ENCODE results near the gene MS4A15. TPM values are rescaled to one million over a fixed set of nuclear protein-coding genes. Genes with fewer than 3 reads are reported as not detected.
A peak's percentile ranks its signal among the peaks of the same experiment; 100 is the strongest.

The MS4A15 gene
- total and polyA plus RNA-seq, 10 of the 15 experiments (the other 5 are each of a cell fraction or from before 2014, with no cell fraction given): 0.05 to 0.84 (median 0.45) TPM

DNA sequence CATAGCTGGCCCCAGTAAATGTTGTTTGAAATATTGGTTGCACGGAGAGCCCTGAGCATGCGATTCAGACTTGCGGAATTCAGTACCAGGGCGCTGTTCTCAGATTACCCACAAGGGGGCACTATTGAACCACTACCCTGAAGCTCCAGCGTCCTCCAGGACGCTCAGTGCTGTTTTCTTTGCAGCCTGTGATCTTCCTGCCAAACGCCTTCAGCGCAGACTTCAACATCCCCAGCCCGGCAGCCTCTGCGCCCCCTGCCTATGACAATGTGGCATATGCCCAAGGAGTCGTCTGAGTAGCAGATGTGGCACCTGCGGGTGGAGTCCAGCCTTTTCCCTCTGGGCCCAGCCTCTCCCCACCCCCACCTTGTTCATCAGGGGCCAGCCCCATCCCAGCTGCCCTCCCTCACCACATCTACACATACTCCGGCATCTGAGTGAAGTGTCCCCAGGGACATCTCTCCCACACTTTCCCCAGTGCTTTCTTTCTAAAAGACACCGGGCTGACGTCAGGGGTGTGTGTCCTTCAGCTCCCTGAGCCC, 18.8 kb downstream of the MS4A15 start (continued):
- TF ChIP-seq ZNF274 (IDR thresholded peaks at IDR 0.05; ENCODE audit: insufficient read depth, insufficient read length) (no peak), SMC3 (IDR thresholded peaks at IDR 0.05; ENCODE audit: borderline replicate concordance, low read length) (peak; percentile 84), EP300 (IDR thresholded peaks at IDR 0.05; ENCODE audit: borderline replicate concordance in 1 of 2, control insufficient read depth in 1 of 2, low read depth in 2 of 2, low read length in 2 of 2) (no peak), CREB1 (IDR thresholded peaks at IDR 0.05; ENCODE audit: low read depth) (0 out of 2 replicates have a peak, but pooled peaks have one; percentile 15), SMARCA5 (IDR thresholded peaks at IDR 0.05) (peak; percentile 75)

DNA sequence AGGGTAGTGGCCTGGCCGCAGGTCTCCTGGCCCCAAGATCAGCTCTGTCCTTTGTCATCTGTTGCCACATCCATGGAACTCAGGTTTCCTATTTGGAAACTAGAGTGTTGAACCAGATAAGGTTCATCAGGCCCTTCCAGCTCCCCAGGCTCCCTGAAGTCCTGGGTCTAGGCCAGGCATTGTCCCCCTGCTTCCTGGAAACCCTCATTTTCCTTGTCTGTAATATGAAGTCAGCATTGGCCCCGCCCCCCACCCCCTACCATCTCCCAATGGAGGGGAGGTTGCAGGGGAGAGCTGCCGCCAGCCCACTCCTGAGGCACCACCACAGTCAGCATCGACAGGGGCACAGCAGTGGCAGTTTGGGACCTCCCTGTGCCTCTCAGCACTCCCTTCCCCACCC, 19.5 kb downstream of the MS4A15 start:
- no peak overlapping the region for H3K27ac ChIP-seq (ENCODE audit: control insufficient read depth, insufficient read depth)
- BruUV-seq (replicated peaks): no TSS peak
- H3K4me3 ChIP-seq: no peak overlapping the region
- intact Hi-C loops (cut with micrococcal nuclease; ENCODE audit: unreplicated experiment): no loop called here
- FAIRE-seq (no peak), ATAC-seq (no peak), DNase-seq (ENCODE audit: low read depth, low spot score) (no peak)
- no peaks in the 10 kb centered on the region; the same call in 2 of the 3 replicates for H3K9me3 ChIP-seq (replicated peaks; ENCODE audit: control insufficient read depth, insufficient read depth, low read length)
- WGBS (ENCODE audit: insufficient coverage, insufficient replicate concordance, low lambda C conversion rate, missing lambda C conversion rate): 65% methylated on average over 4 of the region's 4 CpGs
- H3K4me1 ChIP-seq (ENCODE audit: control insufficient read depth, insufficient read depth, low read length): peaks cover 11% of the 10 kb centered on the region
- no peaks in the 10 kb centered on the region for H3K36me3 ChIP-seq (ENCODE audit: control insufficient read depth in 2 of 2, insufficient read depth in 2 of 2, low read length in 1 of 2)
- H2AFZ ChIP-seq (ENCODE audit: control insufficient read depth, low read depth, low read length): no peak overlapping the region
- SMC1A ChIA-PET (ENCODE audit: uncharacterized antibody, unreplicated experiment): interaction anchor here (1.0 to 12.5 kb wide), 13 partner anchors 10 to 412 kb away, joined by 3 to 143 read pairs (median 7); no protein-coding TSS in a partner anchor
- CTCF ChIA-PET: interaction anchor here (0.7 to 9.3 kb wide), 19 partner anchors 9 to 511 kb away, joined by 3 to 184 read pairs (median 11); partner anchors contain the start of genes MS4A10, PRPF19, TMEM109 and ZP1
- POLR2A ChIA-PET: interaction anchor here (0.6 to 2.1 kb wide), 6 partner anchors 10 to 138 kb away, joined by 3 to 8 read pairs (median 5); partner anchors contain the start of gene TMEM109
- RAD21 ChIA-PET (ENCODE audit: unreplicated experiment): interaction anchor here (0.6 to 8.4 kb wide), 12 partner anchors 9 to 414 kb away, joined by 3 to 119 read pairs (median 4); partner anchors contain the start of genes MS4A10 and TMEM109
- no peak overlapping the region for H3K4me2 ChIP-seq (ENCODE audit: control insufficient read depth, insufficient read depth)
- no peak overlapping the region for H3K9ac ChIP-seq (ENCODE audit: control insufficient read depth, insufficient read depth, low read length)
- no peaks in the 10 kb centered on the region for H3K79me2 ChIP-seq (ENCODE audit: control insufficient read depth, insufficient read depth, low read length)
- in situ Hi-C loops (cut with MboI): no loop called here
- H3K27me3 ChIP-seq (replicated peaks in 1 of 2; ENCODE audit: control insufficient read depth in 2 of 2, insufficient read depth in 2 of 2, low read length in 1 of 2): no peaks in the 10 kb centered on the region
- H4K20me1 ChIP-seq (ENCODE audit: control insufficient read depth, insufficient read depth): no peaks in the 10 kb centered on the region; the same call in 1 of the 2 replicates
- TF ChIP-seq CREB1 (IDR thresholded peaks at IDR 0.05; ENCODE audit: low read depth) (no peak), WRNIP1 (IDR thresholded peaks at IDR 0.05; ENCODE audit: borderline replicate concordance, low read depth, low read length) (no peak), SIN3A (IDR thresholded peaks at IDR 0.05; ENCODE audit: low read depth, low read length) (no peak), STAT3 (IDR thresholded peaks at IDR 0.05; ENCODE audit: low read depth, low read length) (no peak), ETV6 (conservative IDR thresholded peaks at IDR 0.05 in 1 of 2, IDR thresholded peaks at IDR 0.05 in 1 of 2; ENCODE audit: borderline replicate concordance in 1 of 2, low read depth in 1 of 2) (no peak), SMAD1 (IDR thresholded peaks at IDR 0.05; ENCODE audit: low read depth, partially characterized antibody) (no peak), MYB (IDR thresholded peaks at IDR 0.05; ENCODE audit: borderline replicate concordance, low read depth, low read length) (no peak), SP1 (IDR thresholded peaks at IDR 0.05; ENCODE audit: low read depth, low read length) (no peak), KLF5 (IDR thresholded peaks at IDR 0.05; ENCODE audit: partially characterized antibody) (no peak)
- TF ChIP-seq, protein P1, sequence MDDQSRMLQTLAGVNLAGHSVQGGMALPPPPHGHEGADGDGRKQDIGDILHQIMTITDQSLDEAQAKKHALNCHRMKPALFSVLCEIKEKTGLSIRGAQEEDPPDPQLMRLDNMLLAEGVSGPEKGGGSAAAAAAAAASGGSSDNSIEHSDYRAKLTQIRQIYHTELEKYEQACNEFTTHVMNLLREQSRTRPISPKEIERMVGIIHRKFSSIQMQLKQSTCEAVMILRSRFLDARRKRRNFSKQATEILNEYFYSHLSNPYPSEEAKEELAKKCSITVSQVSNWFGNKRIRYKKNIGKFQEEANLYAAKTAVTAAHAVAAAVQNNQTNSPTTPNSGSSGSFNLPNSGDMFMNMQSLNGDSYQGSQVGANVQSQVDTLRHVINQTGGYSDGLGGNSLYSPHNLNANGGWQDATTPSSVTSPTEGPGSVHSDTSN (IDR thresholded peaks at IDR 0.05; ENCODE audit: insufficient replicate concordance, low read depth, low read length): no peak
- TF ChIP-seq, protein P2, sequence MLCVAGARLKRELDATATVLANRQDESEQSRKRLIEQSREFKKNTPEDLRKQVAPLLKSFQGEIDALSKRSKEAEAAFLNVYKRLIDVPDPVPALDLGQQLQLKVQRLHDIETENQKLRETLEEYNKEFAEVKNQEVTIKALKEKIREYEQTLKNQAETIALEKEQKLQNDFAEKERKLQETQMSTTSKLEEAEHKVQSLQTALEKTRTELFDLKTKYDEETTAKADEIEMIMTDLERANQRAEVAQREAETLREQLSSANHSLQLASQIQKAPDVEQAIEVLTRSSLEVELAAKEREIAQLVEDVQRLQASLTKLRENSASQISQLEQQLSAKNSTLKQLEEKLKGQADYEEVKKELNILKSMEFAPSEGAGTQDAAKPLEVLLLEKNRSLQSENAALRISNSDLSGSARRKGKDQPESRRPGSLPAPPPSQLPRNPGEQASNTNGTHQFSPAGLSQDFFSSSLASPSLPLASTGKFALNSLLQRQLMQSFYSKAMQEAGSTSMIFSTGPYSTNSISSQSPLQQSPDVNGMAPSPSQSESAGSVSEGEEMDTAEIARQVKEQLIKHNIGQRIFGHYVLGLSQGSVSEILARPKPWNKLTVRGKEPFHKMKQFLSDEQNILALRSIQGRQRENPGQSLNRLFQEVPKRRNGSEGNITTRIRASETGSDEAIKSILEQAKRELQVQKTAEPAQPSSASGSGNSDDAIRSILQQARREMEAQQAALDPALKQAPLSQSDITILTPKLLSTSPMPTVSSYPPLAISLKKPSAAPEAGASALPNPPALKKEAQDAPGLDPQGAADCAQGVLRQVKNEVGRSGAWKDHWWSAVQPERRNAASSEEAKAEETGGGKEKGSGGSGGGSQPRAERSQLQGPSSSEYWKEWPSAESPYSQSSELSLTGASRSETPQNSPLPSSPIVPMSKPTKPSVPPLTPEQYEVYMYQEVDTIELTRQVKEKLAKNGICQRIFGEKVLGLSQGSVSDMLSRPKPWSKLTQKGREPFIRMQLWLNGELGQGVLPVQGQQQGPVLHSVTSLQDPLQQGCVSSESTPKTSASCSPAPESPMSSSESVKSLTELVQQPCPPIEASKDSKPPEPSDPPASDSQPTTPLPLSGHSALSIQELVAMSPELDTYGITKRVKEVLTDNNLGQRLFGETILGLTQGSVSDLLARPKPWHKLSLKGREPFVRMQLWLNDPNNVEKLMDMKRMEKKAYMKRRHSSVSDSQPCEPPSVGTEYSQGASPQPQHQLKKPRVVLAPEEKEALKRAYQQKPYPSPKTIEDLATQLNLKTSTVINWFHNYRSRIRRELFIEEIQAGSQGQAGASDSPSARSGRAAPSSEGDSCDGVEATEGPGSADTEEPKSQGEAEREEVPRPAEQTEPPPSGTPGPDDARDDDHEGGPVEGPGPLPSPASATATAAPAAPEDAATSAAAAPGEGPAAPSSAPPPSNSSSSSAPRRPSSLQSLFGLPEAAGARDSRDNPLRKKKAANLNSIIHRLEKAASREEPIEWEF (IDR thresholded peaks at IDR 0.05; ENCODE audit: insufficient replicate concordance, low read depth, low read length): no peak

Data from GM12878 (cell line).